Endothelial cell of umbilical vein (primary cell): ENCODE results near the gene NXT2. TPM values are rescaled to one million over a fixed set of nuclear protein-coding genes. Genes with fewer than 3 reads are reported as not detected.
"Not testable (repeated sequence)": the region's sequence is repeated elsewhere in the genome, so short reads cannot be mapped to it uniquely, and the experiment has no call there.

ENCODE experiments used
- BruUV-seq: library from RNA; stranded (reverse); fragments of 400-500 nt; replicated peaks from 2 replicates; lab custom pipeline; 2021; lab: Mats Ljungman, UMichigan
- CTCF ChIA-PET: fragments of 300-600, 350-600 bp; sonication (Branson Sonifier 250); formaldehyde crosslinking; loops from one replicate; lab custom pipeline; 2021; ENCODE audit warnings: antibody characterized with exemption, inconsistent platforms; lab: Charles Lee
- POLR2A ChIA-PET: fragments of 300-600, 350-600 bp; sonication (Branson Sonifier 250); formaldehyde crosslinking; loops from one replicate; lab custom pipeline; 2021; ENCODE audit warnings: antibody characterized with exemption, inconsistent platforms; lab: Charles Lee
- DNase-seq: peaks from one replicate; pipeline ENCODE4 v3.0.0-alpha.2; 2011; ENCODE audit warnings: low read depth, low spot score
- FAIRE-seq: peaks from 2 replicates; lab custom pipeline; 2011; peaks lifted over from hg19 to GRCh38; lab: Jason Lieb, UNC
- H2AFZ ChIP-seq: 2 replicates; pipeline ENCODE4 v1.6.0; 2012; ENCODE audit warnings: low read depth, low read length, control low read depth, inconsistent platforms
- H3K27ac ChIP-seq: 2 replicates; pipeline ENCODE4 v1.5.1; 2011; ENCODE audit warnings: low read depth, mild to moderate bottlenecking, control low read depth, low read length, moderate library complexity; ENCODE audit not compliant: insufficient read depth
- H3K27me3 ChIP-seq, 2 experiments: 2 replicates each; pipeline versions ENCODE4 v1.6.0 to v1.6.1; 2011; ENCODE audit warnings: low read length in 2 of 2, mixed read lengths in 1 of 2; ENCODE audit not compliant: control insufficient read depth in 2 of 2, insufficient read depth in 2 of 2
- H3K36me3 ChIP-seq, 2 experiments: 2 replicates in 1 of 2; 3 replicates in 1 of 2; pipeline ENCODE4 v1.5.1; 2011; ENCODE audit warnings: low read length in 2 of 2, mild to moderate bottlenecking in 1 of 2, moderate library complexity in 1 of 2; ENCODE audit not compliant: control insufficient read depth in 2 of 2, insufficient read depth in 2 of 2; ENCODE audit errors: extremely low read depth in 1 of 2
- H3K4me1 ChIP-seq: 3 replicates; pipeline ENCODE4 v1.5.1; 2011; ENCODE audit warnings: mild to moderate bottlenecking, low read length; ENCODE audit not compliant: control insufficient read depth, insufficient read depth; ENCODE audit errors: extremely low read depth
- H3K4me2 ChIP-seq: 2 replicates; pipeline ENCODE4 v1.6.1; 2011; ENCODE audit warnings: low read length, control low read depth, mixed read lengths; ENCODE audit not compliant: insufficient read depth
- H3K4me3 ChIP-seq, 3 experiments: fragments of 200-600 bp in 1 of 3; sonication (generic), shearing (Covaris generic) in 1 of 3; replicated peaks in 1 of 3; 2 replicates each; pipeline ENCODE4 v1.5.1; 2011 to 2016; ENCODE audit warnings: control low read depth in 3 of 3, low read length in 3 of 3, mild to moderate bottlenecking in 2 of 3, inconsistent platforms in 1 of 3, low read depth in 1 of 3, moderate library complexity in 1 of 3; ENCODE audit not compliant: insufficient read depth in 1 of 3
- H3K79me2 ChIP-seq: 2 replicates; pipeline ENCODE4 v1.6.0; 2012; ENCODE audit warnings: low read length, inconsistent platforms; ENCODE audit not compliant: control insufficient read depth, insufficient read depth
- H3K9ac ChIP-seq: replicated peaks from 2 replicates; pipeline ENCODE3; 2011; ENCODE audit warnings: low read length, control low read depth; ENCODE audit not compliant: insufficient read depth; ENCODE audit errors: extremely low read depth
- H3K9me1 ChIP-seq: replicated peaks from 3 replicates; pipeline ENCODE4 v1.6.0; 2011; ENCODE audit warnings: mild to moderate bottlenecking, low read length; ENCODE audit not compliant: control insufficient read depth, insufficient read depth; ENCODE audit errors: extremely low read depth
- H3K9me3 ChIP-seq: replicated peaks from 2 replicates; pipeline ENCODE4 v1.5.1; 2012; ENCODE audit warnings: low read length, inconsistent platforms; ENCODE audit not compliant: control insufficient read depth, insufficient read depth
- H4K20me1 ChIP-seq: replicated peaks from 2 replicates; pipeline ENCODE3; 2011; ENCODE audit warnings: mild to moderate bottlenecking, low read length; ENCODE audit not compliant: control insufficient read depth, insufficient read depth; ENCODE audit errors: extremely low read depth
- CTCF ChIP-seq, 2 donors: IDR thresholded peaks; 1 replicate in 1 of 2; 2 replicates in 1 of 2; pipeline ENCODE4 v1.5.1; 2011; ENCODE audit warnings: low read length in 2 of 2, mild to moderate bottlenecking in 2 of 2, moderate library complexity in 2 of 2, control low read depth in 1 of 2, inconsistent platforms in 1 of 2, low read depth in 1 of 2; ENCODE audit not compliant: insufficient read depth in 1 of 2; ENCODE audit errors: extremely low read depth in 1 of 2
- EZH2 ChIP-seq: IDR thresholded peaks from 2 replicates; pipeline ENCODE4 v1.6.1; 2012; ENCODE audit warnings: borderline replicate concordance, low read depth, mild to moderate bottlenecking, moderate library complexity, low read length, inconsistent platforms; ENCODE audit not compliant: severe bottlenecking
- FOS ChIP-seq: IDR thresholded peaks from 2 replicates; pipeline ENCODE4 v1.6.1; 2011; ENCODE audit warnings: mild to moderate bottlenecking, low read length, moderate library complexity, borderline replicate concordance; ENCODE audit not compliant: insufficient read depth
- GATA2 ChIP-seq: IDR thresholded peaks from 2 replicates; pipeline ENCODE4 v1.7.0; 2011; ENCODE audit warnings: low read depth, mild to moderate bottlenecking, moderate library complexity, mixed read lengths, low read length; ENCODE audit not compliant: insufficient read length, insufficient read depth
- MYC ChIP-seq: IDR thresholded peaks from one replicate; pipeline ENCODE4 v1.6.1; 2011; ENCODE audit warnings: mild to moderate bottlenecking, low read depth, low read length
- dilution Hi-C: fragments of 300-500 bp; cut with MboI; formaldehyde crosslinking; loops from one replicate; pipeline ENCODE4 v1.15.0; 2019; ENCODE audit warnings: low sequenced_read_pairs; ENCODE audit not compliant: extremely low pct_ligation_motif_present
- intact Hi-C: fragments of 100-400 bp; cut with micrococcal nuclease; formaldehyde crosslinking; loops from one replicate; pipeline ENCODE4 v1.10.0; 2022
- polyA plus RNA-seq, 4 experiments: library from polyadenylated mRNA; depleted of rRNA in 3 of 4; stranded (reverse) in 3 of 4; unstranded in 1 of 4; fragments of >200 nt; gene quantifications; 2 replicates each; pipeline versions ENCODE4 v1.2.1 to v1.2.3, GENCODE V29; 2011 to 2012; ENCODE audit warnings: missing spikeins in 1 of 4
- total RNA-seq: library from RNA; stranded (reverse); gene quantifications from 2 replicates; pipeline ENCODE4 v1.2.3, GENCODE V29; 2021

The NXT2 gene
- total and polyA plus RNA-seq, 2 donors (not counting 3 experiments of a cell fraction or from before 2014, with no cell fraction given): 2.2 to 3.8 TPM

- H3K27me3 ChIP-seq, BruUV-seq, dilution Hi-C loops, H3K9me1 ChIP-seq, H3K4me1 ChIP-seq, H3K4me3 ChIP-seq, H2AFZ ChIP-seq, H3K9ac ChIP-seq, H3K79me2 ChIP-seq, CTCF ChIA-PET, POLR2A ChIA-PET, DNase-seq, H3K4me2 ChIP-seq, H3K36me3 ChIP-seq, FAIRE-seq, H3K27ac ChIP-seq, H4K20me1 ChIP-seq, H3K9me3 ChIP-seq: not testable (repeated sequence)
- intact Hi-C loops: loop anchor here (5.0 to 10.0 kb wide), 4 partner anchors 52 to 413 kb away; partner anchors contain the start of gene ACSL4
Observed at GRCh38 chrX:109539007-109539406, 2.4 kb downstream of the NXT2 start.

GRCh38 chrX:109553862-109554261 is 17.2 kb downstream of the NXT2 start:
- FAIRE-seq: no peak
- H3K27ac ChIP-seq: no peak overlapping the region
- H3K4me2 ChIP-seq: no peak overlapping the region
- H3K4me1 ChIP-seq: no peaks in the 10 kb centered on the region
- CTCF ChIA-PET: no interaction called here
- H4K20me1 ChIP-seq: no peaks in the 10 kb centered on the region
- H3K36me3 ChIP-seq: no peaks in the 10 kb centered on the region
- no peaks in the 10 kb centered on the region for H3K27me3 ChIP-seq
- H3K4me3 ChIP-seq: no peak overlapping the region
- no peaks in the 10 kb centered on the region for H3K9me1 ChIP-seq
- no peak for DNase-seq
- no peak overlapping the region for H2AFZ ChIP-seq
- intact Hi-C loops: no loop called here
- POLR2A ChIA-PET: no interaction called here
- TF ChIP-seq EZH2: no peak
- TF ChIP-seq GATA2: no peak
- no peak for TF ChIP-seq FOS
- no peak for TF ChIP-seq MYC
- TF ChIP-seq CTCF (IDR thresholded peaks at IDR 0.05; ENCODE audit: extremely low read depth in 1 of 2, insufficient read depth in 1 of 2, low read depth in 1 of 2, low read length in 2 of 2): no peak
- H3K9me3 ChIP-seq: no peaks in the 10 kb centered on the region
- no peak overlapping the region for H3K9ac ChIP-seq
- no peaks in the 10 kb centered on the region for H3K79me2 ChIP-seq
- dilution Hi-C loops: no loop called here
- BruUV-seq: no TSS peak

GRCh38 chrX:109576083-109576482 is 39.4 kb downstream of the NXT2 start:
- H3K9me1 ChIP-seq, H3K4me3 ChIP-seq, H3K79me2 ChIP-seq, H3K27ac ChIP-seq, H4K20me1 ChIP-seq, dilution Hi-C loops, H3K4me1 ChIP-seq, H3K36me3 ChIP-seq, POLR2A ChIA-PET, CTCF ChIA-PET, DNase-seq, intact Hi-C loops, H3K9me3 ChIP-seq, H3K4me2 ChIP-seq, H2AFZ ChIP-seq, FAIRE-seq, H3K27me3 ChIP-seq, BruUV-seq, H3K9ac ChIP-seq: not testable (repeated sequence)
